Inferior parietal cortex (tissue), 1 donor: ENCODE data around the gene RSPO3.
"Not testable (repeated sequence)": the region's sequence is repeated elsewhere in the genome, so short reads cannot be mapped to it uniquely, and the experiment has no call there.

Experiments used
- DNase-seq: peaks from one replicate; pipeline ENCODE4 v3.0.0-alpha.2; 2016; ENCODE audit errors: extremely low spot score

Gene RSPO3

GRCh38 chr6:127118298-127119101 is at the start of gene RSPO3:
RSPO3 (plus strand) TSS chr6:127118671; CDS start chr6:127119193, 522 bp downstream.
- DNase-seq: no peak

- DNase-seq: peak; percentile 4
These were observed 48.7 kb upstream of the RSPO3 start for GRCh38 chr6:127069659-127070279.

- no peak for DNase-seq
These were observed 45.2 kb upstream of the RSPO3 start for GRCh38 chr6:127073222-127073621.

- DNase-seq: no peak
These were observed 42.0 kb upstream of the RSPO3 start for GRCh38 chr6:127076466-127076865.

GRCh38 chr6:127077886-127078285 is 40.6 kb upstream of the RSPO3 start:
- DNase-seq: no peak

- DNase-seq: no peak
These were observed 39.8 kb upstream of the RSPO3 start for GRCh38 chr6:127078669-127079068.

GRCh38 chr6:127079681-127080080 is 38.8 kb upstream of the RSPO3 start:
- no peak for DNase-seq

- DNase-seq: no peak
These were observed 38.4 kb upstream of the RSPO3 start for GRCh38 chr6:127080081-127080480.

- DNase-seq: no peak
These were observed 35.1 kb upstream of the RSPO3 start for GRCh38 chr6:127083231-127083962.

GRCh38 chr6:127083963-127084310 is 34.5 kb upstream of the RSPO3 start:
- DNase-seq: no peak

GRCh38 chr6:127085181-127085580 is 33.3 kb upstream of the RSPO3 start:
- no peak for DNase-seq

GRCh38 chr6:127090051-127090450 is 28.4 kb upstream of the RSPO3 start:
- no peak for DNase-seq

- no peak for DNase-seq
These were observed 26.0 kb upstream of the RSPO3 start for GRCh38 chr6:127092466-127092865.

GRCh38 chr6:127094791-127095190 is 23.7 kb upstream of the RSPO3 start:
- no peak for DNase-seq

- DNase-seq: no peak
These were observed 22.3 kb upstream of the RSPO3 start for GRCh38 chr6:127096167-127096566.

GRCh38 chr6:127097442-127097841 is 21.0 kb upstream of the RSPO3 start:
- not testable (repeated sequence) for DNase-seq

GRCh38 chr6:127100510-127101140 is 17.8 kb upstream of the RSPO3 start:
- DNase-seq: no peak

- no peak for DNase-seq
These were observed 16.2 kb upstream of the RSPO3 start for GRCh38 chr6:127102299-127102698.

- no peak for DNase-seq
These were observed 15.6 kb upstream of the RSPO3 start for GRCh38 chr6:127102859-127103258.

GRCh38 chr6:127103482-127103881 is 15.0 kb upstream of the RSPO3 start:
- no peak for DNase-seq

- DNase-seq: no peak
These were observed 10.6 kb upstream of the RSPO3 start for GRCh38 chr6:127107916-127108315.

- DNase-seq: no peak
These were observed 7.8 kb upstream of the RSPO3 start for GRCh38 chr6:127110712-127111111.
